Cerebellar cortex (tissue), 1 donor: ENCODE results near the gene LYSET.
A peak's percentile ranks its signal among the peaks of the same experiment; 100 is the strongest.
"Not testable (repeated sequence)": the region's sequence is repeated elsewhere in the genome, so short reads cannot be mapped to it uniquely, and the experiment has no call there.

Source experiments
- DNase-seq: peaks from one replicate; pipeline ENCODE4 v3.0.0-alpha.2; 2015; ENCODE audit warnings: low spot score

Gene LYSET

DNA sequence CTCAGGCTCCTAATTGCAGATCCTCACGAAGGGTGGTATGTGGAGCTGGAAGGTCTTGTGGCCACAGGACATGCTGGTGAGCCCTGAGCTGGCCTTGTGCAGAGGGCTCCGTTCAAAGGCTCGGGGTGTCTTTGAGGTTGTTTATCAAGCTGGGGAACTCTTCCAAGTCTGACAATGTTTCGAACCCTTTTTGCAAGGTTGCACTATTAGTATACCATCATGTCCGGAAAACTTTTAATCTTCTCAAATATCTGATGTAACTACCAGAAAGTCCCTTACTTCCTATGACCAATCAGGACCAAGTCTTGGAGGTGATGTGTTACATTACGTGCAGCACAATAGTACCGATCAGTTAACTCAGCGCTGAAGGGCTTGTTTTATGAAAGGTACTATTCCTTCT is 43.4 kb downstream of the LYSET start:
- no peak for DNase-seq

- no peak for DNase-seq
Observed at GRCh38 chr14:93230539-93230938, 45.4 kb downstream of the LYSET start.

DNA sequence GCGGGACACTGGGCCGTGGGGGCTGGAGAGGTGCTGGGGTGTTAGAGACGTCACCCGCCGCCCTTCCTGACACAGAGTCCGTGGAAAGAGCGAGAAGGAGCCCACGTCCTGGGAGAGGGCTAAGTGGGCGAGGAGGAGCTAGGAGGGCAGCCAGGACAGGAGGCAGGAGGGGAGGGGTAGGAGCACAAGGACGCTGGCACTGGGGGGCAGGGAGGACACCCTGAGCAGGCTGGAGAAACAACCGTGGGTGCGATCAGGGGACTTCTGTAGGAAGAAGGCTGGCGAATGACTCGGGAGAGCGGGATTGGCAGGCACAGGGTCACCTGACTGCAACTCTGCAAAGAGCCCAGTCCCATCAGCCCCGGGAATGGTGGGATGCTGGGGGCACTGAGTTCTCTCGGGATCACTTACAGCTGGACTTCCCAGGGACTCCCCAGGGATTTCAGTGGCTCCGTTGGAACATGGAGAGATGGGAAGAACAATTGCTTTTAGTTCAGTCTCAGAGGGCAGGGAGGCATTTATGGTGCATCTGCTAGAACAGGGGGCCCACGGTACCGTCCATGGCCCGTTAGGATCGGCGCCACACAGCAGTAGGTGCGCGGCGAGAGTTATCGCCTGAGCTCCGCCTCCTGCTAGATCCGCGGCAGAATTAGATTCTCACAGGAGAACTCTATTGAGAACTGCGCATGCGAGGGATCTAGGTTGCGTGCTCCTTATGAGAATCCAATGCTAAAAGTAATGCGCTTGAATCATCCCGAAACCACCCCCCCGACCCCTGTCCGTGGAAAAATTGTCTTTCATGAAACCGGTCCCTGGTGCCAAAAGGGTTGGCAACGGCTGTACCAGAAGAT is 46.2 kb downstream of the LYSET start:
- peak; percentile 37 for DNase-seq

GRCh38 chr14:93232159-93232558 is 47.0 kb downstream of the LYSET start:
- no peak for DNase-seq

DNA sequence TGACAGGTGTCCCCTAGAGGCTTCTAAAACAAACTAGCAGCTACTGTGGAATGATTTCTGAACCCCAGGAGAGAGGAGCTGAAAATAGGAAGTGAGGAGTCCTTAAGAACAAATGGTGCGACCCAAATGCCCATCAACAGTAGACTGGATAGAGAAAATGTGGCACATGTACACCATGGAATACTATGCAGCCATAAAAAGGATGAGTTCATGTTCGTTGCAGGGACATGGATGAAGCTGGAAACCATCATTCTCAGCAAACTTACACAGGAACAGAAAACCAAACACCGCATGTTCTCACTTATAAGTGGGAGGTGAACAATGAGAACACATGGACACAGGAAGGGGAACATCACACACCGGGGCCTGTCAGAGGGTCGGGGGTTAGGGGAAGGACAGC is 48.0 kb downstream of the LYSET start:
- not testable (repeated sequence) for DNase-seq

- DNase-seq = peak; percentile 5
Observed at GRCh38 chr14:93234798-93235197, 49.7 kb downstream of the LYSET start.
